OCI-LY3 (cell line): ENCODE results near the gene ABLIM3.

Experiments
- CTCF ChIP-seq: fragments of 200-600, 300-600 bp; sonication (generic); IDR thresholded peaks from 2 replicates; pipeline ENCODE4 v1.5.1; 2014; ENCODE audit warnings: antibody characterized with exemption, low read length, low read depth
- EZH2phosphoT487 ChIP-seq: fragments of 200-600 bp; shearing (Covaris generic); IDR thresholded peaks from 2 replicates; pipeline ENCODE4 v1.6.1; 2018; ENCODE audit warnings: antibody characterized with exemption, mixed run types, low read depth

GRCh38 chr5:149156435-149157083 is 15.3 kb downstream of the ABLIM3 start:
- TF ChIP-seq CTCF (no peak), EZH2phosphoT487 (no peak)
